ENCODE measurements around the gene KIF14.

Gene KIF14

GRCh38 chr1:200564319-200564718, 56.2 kb downstream of the KIF14 start:
- Histone ChIP-seq H3K27me3 (ENCODE audit: low read length) (no peaks in the 10 kb centered on the region), H3F3A (ENCODE audit: insufficient read depth) (no peaks in the 10 kb centered on the region), H2AFZ (ENCODE audit: low read depth, low read length, severe bottlenecking) (no peak overlapping the region), H3K79me2 (ENCODE audit: insufficient read depth, low read length) (no peaks in the 10 kb centered on the region), H4K20me1 (ENCODE audit: low read depth, low read length) (no peaks in the 10 kb centered on the region), H3K9me3 (ENCODE audit: insufficient read depth, low read length) (no peaks in the 10 kb centered on the region), H3K9me2 (replicated peaks; ENCODE audit: insufficient read depth, low read length) (no peaks in the 10 kb centered on the region), H3K4me3 (ENCODE audit: insufficient read depth, low read length, poor library complexity, severe bottlenecking) (no peak overlapping the region), H3K9ac (ENCODE audit: low read length) (no peak overlapping the region), H3K27ac (ENCODE audit: low read depth, low read length) (no peak overlapping the region), H3K4me2 (ENCODE audit: low read depth, low read length, poor library complexity, severe bottlenecking) (no peak overlapping the region), H3K36me3 (ENCODE audit: low read length) (peaks cover 15% of the 10 kb centered on the region; the same call in 1 of the 2 replicates)
- no peak for TF ChIP-seq EZH2phosphoT487 (conservative IDR thresholded peaks at IDR 0.05; ENCODE audit: low read length)
- no peak for TF ChIP-seq CTCF (IDR thresholded peaks at IDR 0.05; ENCODE audit: insufficient read depth, low read length, poor library complexity, severe bottlenecking)

- H3K9ac ChIP-seq (ENCODE audit: low read length) = no peak overlapping the region
- H3K4me3 ChIP-seq (ENCODE audit: insufficient read depth, low read length, poor library complexity, severe bottlenecking) = no peak overlapping the region
- no peak overlapping the region for H3K4me2 ChIP-seq (ENCODE audit: low read depth, low read length, poor library complexity, severe bottlenecking)
- no peaks in the 10 kb centered on the region for H3K27me3 ChIP-seq (ENCODE audit: low read length)
- no peaks in the 10 kb centered on the region for H3K79me2 ChIP-seq (ENCODE audit: insufficient read depth, low read length)
- TF ChIP-seq EZH2phosphoT487 (conservative IDR thresholded peaks at IDR 0.05; ENCODE audit: low read length) (no peak), CTCF (IDR thresholded peaks at IDR 0.05; ENCODE audit: insufficient read depth, low read length, poor library complexity, severe bottlenecking) (no peak)
- no peaks in the 10 kb centered on the region for H3K9me3 ChIP-seq (ENCODE audit: insufficient read depth, low read length)
- no peaks in the 10 kb centered on the region for H3K9me2 ChIP-seq (replicated peaks; ENCODE audit: insufficient read depth, low read length)
- H2AFZ ChIP-seq (ENCODE audit: low read depth, low read length, severe bottlenecking) = no peak overlapping the region
- no peak overlapping the region for H3K27ac ChIP-seq (ENCODE audit: low read depth, low read length)
- H4K20me1 ChIP-seq (ENCODE audit: low read depth, low read length) = no peaks in the 10 kb centered on the region
- no peaks in the 10 kb centered on the region for H3F3A ChIP-seq (ENCODE audit: insufficient read depth)
- peaks cover 12% of the 10 kb centered on the region; the same call in 1 of the 2 replicates for H3K36me3 ChIP-seq (ENCODE audit: low read length)
Observed at GRCh38 chr1:200561856-200562214, 58.7 kb downstream of the KIF14 start.

GRCh38 chr1:200558866-200559459, 61.6 kb downstream of the KIF14 start:
- TF ChIP-seq CTCF (IDR thresholded peaks at IDR 0.05; ENCODE audit: insufficient read depth, low read length, poor library complexity, severe bottlenecking) = peak; percentile 63
- no peak for TF ChIP-seq EZH2phosphoT487 (conservative IDR thresholded peaks at IDR 0.05; ENCODE audit: low read length)
- H3K9me2 ChIP-seq (replicated peaks; ENCODE audit: insufficient read depth, low read length) = no peaks in the 10 kb centered on the region
- no peak overlapping the region for H3K4me3 ChIP-seq (ENCODE audit: insufficient read depth, low read length, poor library complexity, severe bottlenecking)
- H3K4me2 ChIP-seq (ENCODE audit: low read depth, low read length, poor library complexity, severe bottlenecking) = no peak overlapping the region
- H3K9ac ChIP-seq (ENCODE audit: low read length) = no peak overlapping the region
- no peak overlapping the region for H2AFZ ChIP-seq (ENCODE audit: low read depth, low read length, severe bottlenecking)
- H4K20me1 ChIP-seq (ENCODE audit: low read depth, low read length) = no peaks in the 10 kb centered on the region
- no peaks in the 10 kb centered on the region for H3K79me2 ChIP-seq (ENCODE audit: insufficient read depth, low read length)
- no peak overlapping the region for H3K27ac ChIP-seq (ENCODE audit: low read depth, low read length)
- peaks cover 14% of the 10 kb centered on the region; the same call in 1 of the 2 replicates for H3K36me3 ChIP-seq (ENCODE audit: low read length)
- H3K9me3 ChIP-seq (ENCODE audit: insufficient read depth, low read length) = no peaks in the 10 kb centered on the region
- no peaks in the 10 kb centered on the region for H3F3A ChIP-seq (ENCODE audit: insufficient read depth)
- H3K27me3 ChIP-seq (ENCODE audit: low read length) = no peaks in the 10 kb centered on the region
